ENCODE results near the gene NEDD4.

DNA sequence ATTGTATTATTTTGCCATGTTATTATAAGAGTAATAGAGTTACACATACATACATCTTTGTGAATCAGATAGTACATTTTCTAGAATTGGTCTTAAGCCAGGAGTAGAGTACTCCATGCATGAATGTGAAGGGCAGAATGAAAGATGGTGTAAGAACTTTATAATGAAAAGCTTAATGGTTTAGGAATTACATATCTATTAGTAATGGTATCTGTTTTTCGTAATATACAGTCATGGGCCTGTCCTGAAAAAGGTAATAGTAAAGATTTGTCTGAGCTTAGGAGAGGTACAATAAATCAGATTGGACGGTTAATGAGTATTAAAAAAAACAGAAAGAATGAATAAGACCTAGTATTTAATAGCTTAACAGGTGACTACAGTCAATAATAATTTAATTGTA is 132.3 kb downstream of the NEDD4 start:
- TF ChIP-seq EZH2 (IDR thresholded peaks at IDR 0.05; ENCODE audit: insufficient read depth, poor library complexity, severe bottlenecking) (no peak), EZH2phosphoT487 (IDR thresholded peaks at IDR 0.05; ENCODE audit: insufficient read depth, low read depth) (no peak)

Measured in GM23248 (cell line).